Neural cell (in vitro differentiated cells): ENCODE data around the gene IFI30. TPM values are rescaled to one million over a fixed set of nuclear protein-coding genes. Genes with fewer than 3 reads are reported as not detected.

Experiments
- H2AFZ ChIP-seq: fragments of 200-600, 300-800 bp; sonication (generic), shearing (Covaris generic); 2 replicates; pipeline ENCODE4 v1.6.0; 2014; ENCODE audit warnings: low read depth, mild to moderate bottlenecking, antibody characterized with exemption, low read length, moderate library complexity
- H3F3A ChIP-seq: fragments of 200-600 bp; shearing (Covaris generic); 2 replicates; pipeline ENCODE4 v1.6.1; 2016; ENCODE audit warnings: mild to moderate bottlenecking, moderate library complexity, mixed read lengths, antibody characterized with exemption, low read length; ENCODE audit not compliant: insufficient read depth, poor library complexity, severe bottlenecking
- H3K27ac ChIP-seq: fragments of 200-600, 300-800 bp; sonication (generic), shearing (Covaris generic); 2 replicates; pipeline ENCODE4 v1.5.1; 2014; ENCODE audit warnings: mild to moderate bottlenecking, low read length, moderate library complexity
- H3K27me3 ChIP-seq: fragments of 300-800, 200-600 bp; sonication (generic), shearing (Covaris generic); 2 replicates; pipeline ENCODE4 v1.6.0; 2014; ENCODE audit warnings: mild to moderate bottlenecking, low read depth, low read length, moderate library complexity; ENCODE audit not compliant: insufficient read depth
- H3K36me3 ChIP-seq: fragments of 300-800, 200-600 bp; sonication (generic), shearing (Covaris generic); 2 replicates; pipeline ENCODE4 v1.5.1; 2014; ENCODE audit warnings: mild to moderate bottlenecking, antibody characterized with exemption, low read length, moderate library complexity; ENCODE audit not compliant: insufficient read depth
- H3K4me2 ChIP-seq: fragments of 300-800, 200-600 bp; sonication (generic), shearing (Covaris generic); 2 replicates; pipeline ENCODE4 v1.6.0; 2014; ENCODE audit warnings: mild to moderate bottlenecking, low read length
- H3K4me3 ChIP-seq: fragments of 300-800, 200-600 bp; sonication (generic), shearing (Covaris generic); 2 replicates; pipeline ENCODE4 v1.5.1; 2014; ENCODE audit warnings: mild to moderate bottlenecking, low read length, moderate library complexity
- H3K79me2 ChIP-seq: fragments of 200-600 bp; shearing (Covaris generic); replicated peaks from 2 replicates; pipeline ENCODE4 v1.6.0; 2014; ENCODE audit warnings: mild to moderate bottlenecking, low read length, moderate library complexity; ENCODE audit not compliant: insufficient read depth
- H3K9ac ChIP-seq: fragments of 300-800, 200-600 bp; sonication (generic), shearing (Covaris generic); 2 replicates; pipeline ENCODE4 v1.6.1; 2016; ENCODE audit warnings: mild to moderate bottlenecking, low read length, mixed read lengths
- H3K9me2 ChIP-seq: fragments of 200-600 bp; shearing (Covaris generic); 2 replicates; pipeline ENCODE4 v1.6.1; 2016; ENCODE audit warnings: mild to moderate bottlenecking, low read length, mixed read lengths; ENCODE audit not compliant: insufficient read depth
- H3K9me3 ChIP-seq: fragments of 200-600, 300-800 bp; sonication (generic), shearing (Covaris generic); 2 replicates; pipeline ENCODE4 v1.6.1; 2016; ENCODE audit warnings: mild to moderate bottlenecking, mixed run types, low read length, moderate library complexity, mixed read lengths
- H4K20me1 ChIP-seq: fragments of 200-600 bp; shearing (Covaris generic); 2 replicates; pipeline ENCODE4 v1.6.1; 2016; ENCODE audit warnings: mild to moderate bottlenecking, mixed run types; ENCODE audit not compliant: insufficient read depth
- CTCF ChIP-seq: fragments of 450-650 bp; IDR thresholded peaks from 2 replicates; pipeline ENCODE4 v1.5.1; 2014; ENCODE audit warnings: antibody characterized with exemption, mild to moderate bottlenecking, moderate library complexity; ENCODE audit not compliant: poor library complexity, severe bottlenecking
- EP300 ChIP-seq: fragments of 450-650 bp; conservative IDR thresholded peaks from 2 replicates; pipeline ENCODE4 v1.6.1; 2014; ENCODE audit warnings: antibody characterized with exemption, mild to moderate bottlenecking, moderate library complexity; ENCODE audit not compliant: poor library complexity, severe bottlenecking
- EZH2 ChIP-seq: fragments of 200-600, 300-800 bp; shearing (Covaris generic), sonication (generic); IDR thresholded peaks from 2 replicates; pipeline ENCODE4 v1.6.1; 2014; ENCODE audit warnings: antibody characterized with exemption, low read length, borderline replicate concordance, mild to moderate bottlenecking; ENCODE audit not compliant: insufficient read depth, poor library complexity, severe bottlenecking
- MXI1 ChIP-seq: fragments of 450-650 bp; conservative IDR thresholded peaks from 2 replicates; pipeline ENCODE4 v1.6.1; 2014; ENCODE audit warnings: antibody characterized with exemption, mild to moderate bottlenecking; ENCODE audit not compliant: poor library complexity, severe bottlenecking
- POLR2AphosphoS5 ChIP-seq: IDR thresholded peaks from 2 replicates; pipeline ENCODE4 v1.6.1; 2012
- RAD21 ChIP-seq: fragments of 450-650 bp; conservative IDR thresholded peaks from 2 replicates; pipeline ENCODE4 v1.6.1; 2014; ENCODE audit warnings: antibody characterized with exemption, mild to moderate bottlenecking, moderate library complexity
- REST ChIP-seq: IDR thresholded peaks from 2 replicates; pipeline ENCODE4 v1.6.1; 2012; ENCODE audit warnings: borderline replicate concordance
- SMC3 ChIP-seq: fragments of 450-650 bp; conservative IDR thresholded peaks from 2 replicates; pipeline ENCODE4 v1.6.1; 2014; ENCODE audit warnings: antibody characterized with exemption, mild to moderate bottlenecking, moderate library complexity; ENCODE audit not compliant: poor library complexity
- TAF1 ChIP-seq: IDR thresholded peaks from 2 replicates; pipeline ENCODE4 v1.6.1; 2012; ENCODE audit warnings: low read depth
- polyA plus RNA-seq: library from polyadenylated mRNA; depleted of rRNA; stranded (reverse); fragments of >200 nt; gene quantifications from 2 replicates; pipeline ENCODE4 v1.2.3, GENCODE V29; 2014

Gene IFI30
- polyA plus RNA-seq, 1 donor from 2014 or later, result 0.82 TPM

GRCh38 chr19:18145391-18145999 lies 28.1 kb upstream of the IFI30 start:
- Histone ChIP-seq H3K27ac (no peak overlapping the region), H4K20me1 (no peaks in the 10 kb centered on the region), H3K79me2 (no peaks in the 10 kb centered on the region), H3F3A (no peaks in the 10 kb centered on the region), H2AFZ (no peak overlapping the region), H3K36me3 (no peaks in the 10 kb centered on the region), H3K4me3 (no peak overlapping the region), H3K9ac (no peak overlapping the region), H3K27me3 (no peaks in the 10 kb centered on the region), H3K9me2 (no peaks in the 10 kb centered on the region), H3K4me2 (no peak overlapping the region), H3K9me3 (no peaks in the 10 kb centered on the region)
- TF ChIP-seq POLR2AphosphoS5, result no peak
- no peak for TF ChIP-seq SMC3
- no peak for TF ChIP-seq REST
- TF ChIP-seq CTCF, result no peak
- no peak for TF ChIP-seq RAD21
- TF ChIP-seq EZH2, result no peak
- no peak for TF ChIP-seq MXI1
- no peak for TF ChIP-seq TAF1
- no peak for TF ChIP-seq EP300

- Histone ChIP-seq H3K79me2 (no peaks in the 10 kb centered on the region), H3K36me3 (no peaks in the 10 kb centered on the region), H3K27ac (no peak overlapping the region)
Measured at GRCh38 chr19:18147396-18147795, 26.2 kb upstream of the IFI30 start.

More at GRCh38 chr19:18147396-18147795, 26.2 kb upstream of the IFI30 start:
- no peaks in the 10 kb centered on the region for H3F3A ChIP-seq
- no peak overlapping the region for H2AFZ ChIP-seq
- H3K4me3 ChIP-seq, result no peak overlapping the region
- H3K9me3 ChIP-seq, result no peaks in the 10 kb centered on the region
- no peaks in the 10 kb centered on the region for H3K27me3 ChIP-seq
- H3K9ac ChIP-seq, result no peak overlapping the region
- no peaks in the 10 kb centered on the region for H4K20me1 ChIP-seq
- no peak overlapping the region for H3K4me2 ChIP-seq
- TF ChIP-seq POLR2AphosphoS5 (no peak), MXI1 (no peak), REST (no peak), RAD21 (no peak), EZH2 (no peak), TAF1 (no peak), CTCF (no peak), EP300 (no peak), SMC3 (no peak)
- no peaks in the 10 kb centered on the region for H3K9me2 ChIP-seq
